Activated CD8-positive, alpha-beta memory T cell treated with anti-CD3 and anti-CD28 coated beads for 36 hours (primary cell): ENCODE data around the gene FIP1L1. TPM values are rescaled to one million over a fixed set of nuclear protein-coding genes. Genes with fewer than 3 reads are reported as not detected.
"Not testable (repeated sequence)": the region's sequence is repeated elsewhere in the genome, so short reads cannot be mapped to it uniquely, and the experiment has no call there.

ENCODE experiments used
- CTCF ChIA-PET: fragments of 350-600 bp; sonication (Branson Sonifier 250); formaldehyde crosslinking; loops from one replicate; lab custom pipeline; 2021; ENCODE audit warnings: antibody characterized with exemption; lab: Charles Lee
- POLR2A ChIA-PET: fragments of 350-600 bp; sonication (Branson Sonifier 250); formaldehyde crosslinking; loops from one replicate; lab custom pipeline; 2021; ENCODE audit warnings: antibody characterized with exemption; lab: Charles Lee
- total RNA-seq, 2 experiments: library from RNA; stranded (reverse); gene quantifications; one replicate each; pipeline ENCODE4 v1.2.3, GENCODE V29; 2021

Gene FIP1L1
- total RNA-seq, 2 experiments from 2014 or later: 74.1 to 75.4 TPM

DNA sequence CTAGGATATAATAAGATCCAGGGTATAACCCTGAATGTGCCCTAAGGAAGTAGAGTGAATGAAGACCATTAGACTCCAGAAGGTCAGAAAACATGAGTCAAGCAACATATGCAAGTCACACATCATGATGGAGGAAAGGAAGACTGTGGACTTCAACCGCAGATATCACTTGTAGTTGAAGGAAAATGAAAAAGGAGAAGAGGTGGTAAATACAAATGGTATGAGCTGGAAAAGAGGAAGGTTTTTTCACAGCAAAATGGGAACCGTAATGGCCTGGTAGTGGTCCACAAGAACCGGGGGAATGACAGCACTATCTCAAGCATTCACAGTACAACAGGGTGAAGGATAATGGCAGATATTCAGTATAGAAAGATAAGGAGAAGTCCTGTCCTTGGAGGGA is 6.4 kb upstream of the FIP1L1 start:
- CTCF ChIA-PET: interaction anchor here (0.7 kb wide), 1 partner anchor 198 kb away, joined by 3 read pairs; no protein-coding TSS in a partner anchor
- POLR2A ChIA-PET: no interaction called here

DNA sequence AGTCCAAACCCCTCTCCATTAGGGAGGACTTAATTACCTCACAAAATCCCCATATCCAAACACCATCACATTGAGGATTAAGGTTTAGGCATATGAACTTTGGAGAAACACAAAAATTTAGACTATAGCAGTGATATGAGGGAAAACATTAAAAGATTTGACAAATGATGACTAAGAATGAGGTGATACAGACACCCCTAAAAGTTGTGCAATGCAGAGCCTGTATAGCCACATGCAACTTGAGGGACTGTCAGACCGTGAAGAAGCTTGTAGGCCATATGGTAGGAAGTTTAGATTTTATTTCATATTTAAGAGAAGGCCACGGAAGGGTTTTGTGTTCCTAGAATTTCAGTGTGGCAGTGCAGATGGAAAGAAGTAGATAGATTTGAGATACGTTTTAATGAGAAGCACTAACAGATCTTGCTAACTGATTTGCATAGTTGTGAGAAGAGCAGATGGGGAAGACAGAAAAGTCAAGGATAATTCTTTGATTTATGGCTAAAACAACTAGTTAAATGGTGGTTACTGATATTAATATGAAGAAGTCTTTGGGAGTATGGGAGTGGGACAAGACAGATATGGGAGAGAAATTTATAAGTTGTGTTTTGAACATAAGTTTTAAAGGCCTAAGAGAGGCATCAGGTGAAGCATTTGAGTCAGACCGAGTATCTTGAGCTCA is 5.5 kb upstream of the FIP1L1 start:
- ChIA-PET POLR2A (no interaction called here), CTCF (no interaction called here)

GRCh38 chr4:53374777-53375258 is 2.6 kb upstream of the FIP1L1 start:
- ChIA-PET CTCF (interaction anchor here (0.6 kb wide), 1 partner anchor 9 kb away, joined by 3 read pairs; the partner anchor contains the start of gene SCFD2), POLR2A (no interaction called here)

- CTCF ChIA-PET: no interaction called here
- POLR2A ChIA-PET: interaction anchor here (1.5 kb wide), 1 partner anchor 11 kb away, joined by 7 read pairs; the partner anchor contains the start of gene SCFD2
These were observed 541 bp upstream of the FIP1L1 start for GRCh38 chr4:53376900-53377299.

DNA sequence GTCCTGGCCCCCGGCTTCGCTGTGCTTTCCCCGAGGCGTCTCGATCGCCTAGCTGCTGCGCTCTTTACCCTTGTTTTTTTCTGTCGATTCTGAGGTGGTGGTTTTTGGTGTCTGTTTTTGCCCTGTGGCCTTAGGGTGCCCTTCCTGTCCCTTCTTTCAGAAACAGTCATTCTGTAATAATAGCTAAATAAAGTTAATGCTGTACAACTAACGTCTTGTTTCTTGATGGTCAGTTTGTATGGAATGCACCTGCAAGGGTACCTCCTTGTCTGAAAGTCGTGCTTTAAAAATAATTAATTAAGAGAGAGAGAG is 686 bp downstream of the FIP1L1 start:
- POLR2A ChIA-PET: interaction anchor here (1.5 kb wide), 1 partner anchor 12 kb away, joined by 7 read pairs; the partner anchor contains the start of gene SCFD2
- CTCF ChIA-PET: interaction anchor here (1.2 kb wide), 1 partner anchor 12 kb away, joined by 3 read pairs; the partner anchor contains the start of gene SCFD2

GRCh38 chr4:53380221-53380620 is 2.8 kb downstream of the FIP1L1 start:
- POLR2A ChIA-PET: no interaction called here

DNA sequence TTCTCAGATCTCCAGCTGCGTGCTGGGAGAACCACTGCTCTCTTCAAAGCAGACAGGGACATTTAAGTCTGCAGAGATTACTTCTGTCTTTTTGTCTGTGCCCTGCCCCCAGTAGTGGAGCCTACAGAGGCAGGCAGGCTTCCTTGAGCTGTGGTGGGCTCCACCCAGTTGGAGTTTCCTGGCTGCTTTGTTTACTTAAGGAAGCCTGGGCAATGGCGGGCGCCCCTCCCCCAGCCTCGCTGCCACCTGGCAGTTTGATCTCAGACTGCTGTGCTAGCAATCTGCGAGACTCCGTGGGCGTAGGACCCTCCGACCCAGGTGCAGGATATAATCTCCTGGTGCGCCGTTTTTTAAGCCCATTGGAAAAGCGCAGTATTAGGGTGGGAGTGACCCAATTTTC is 32.0 kb downstream of the FIP1L1 start:
- CTCF ChIA-PET, POLR2A ChIA-PET: not testable (repeated sequence)

More at GRCh38 chr4:53380221-53380620, 2.8 kb downstream of the FIP1L1 start:
- CTCF ChIA-PET: no interaction called here

DNA sequence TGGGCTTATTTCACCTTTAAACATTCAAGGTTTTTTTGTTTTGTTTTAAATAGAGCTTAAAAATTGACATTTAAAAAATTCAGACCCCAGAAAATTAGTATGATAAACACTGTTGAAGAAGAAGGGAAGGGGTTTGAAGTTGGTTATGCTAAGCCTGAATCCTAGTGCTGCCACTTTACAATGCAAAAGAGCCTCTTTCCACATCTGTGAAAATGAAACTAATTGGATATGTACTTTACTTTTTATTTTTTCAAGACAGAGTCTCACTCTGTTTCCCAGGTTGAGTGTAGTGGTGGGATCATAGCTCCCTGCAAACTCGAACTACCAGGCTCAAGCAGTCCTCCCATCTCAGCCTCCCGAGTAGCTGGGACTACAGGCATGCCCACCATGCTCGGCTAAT is 41.8 kb downstream of the FIP1L1 start:
- POLR2A ChIA-PET: no interaction called here
- CTCF ChIA-PET: no interaction called here

DNA sequence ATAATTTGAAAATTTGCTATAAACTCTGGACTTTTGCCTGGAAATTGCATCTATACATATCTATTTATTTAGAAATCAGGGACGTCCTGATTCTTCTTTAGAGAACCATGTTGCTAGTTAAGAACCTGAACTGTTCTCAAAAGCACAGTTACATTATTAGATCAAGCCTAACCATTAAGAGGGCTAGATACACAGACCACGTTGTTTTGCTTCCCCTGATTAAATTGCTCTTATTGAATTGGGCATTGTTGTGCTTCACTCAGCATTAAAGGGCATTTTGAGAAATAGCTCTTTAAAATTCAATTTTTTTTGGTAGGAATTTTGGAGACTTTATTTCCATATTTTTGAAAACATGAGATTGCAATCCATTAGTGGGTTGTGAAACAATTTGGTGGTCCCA is 44.4 kb downstream of the FIP1L1 start:
- CTCF ChIA-PET: no interaction called here
- POLR2A ChIA-PET: no interaction called here

DNA sequence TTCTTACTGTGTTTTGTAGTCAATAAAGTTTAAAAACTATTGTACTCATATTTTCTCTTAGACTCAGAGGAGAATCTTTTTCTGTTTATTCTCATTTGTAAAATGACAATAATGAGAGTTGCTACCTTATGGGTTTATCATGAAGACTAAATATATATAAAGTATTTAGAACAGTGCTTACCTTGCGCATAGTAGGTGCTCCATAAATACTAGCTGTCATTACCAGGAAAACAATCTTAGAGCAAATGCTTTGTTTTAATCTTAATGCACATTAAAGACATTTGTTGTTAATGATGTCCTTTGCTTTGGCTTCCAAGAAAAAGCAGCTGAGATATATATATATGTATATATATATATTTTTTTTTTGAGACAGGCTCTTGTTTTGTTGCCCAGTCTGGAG is 44.9 kb downstream of the FIP1L1 start:
- CTCF ChIA-PET: no interaction called here

DNA sequence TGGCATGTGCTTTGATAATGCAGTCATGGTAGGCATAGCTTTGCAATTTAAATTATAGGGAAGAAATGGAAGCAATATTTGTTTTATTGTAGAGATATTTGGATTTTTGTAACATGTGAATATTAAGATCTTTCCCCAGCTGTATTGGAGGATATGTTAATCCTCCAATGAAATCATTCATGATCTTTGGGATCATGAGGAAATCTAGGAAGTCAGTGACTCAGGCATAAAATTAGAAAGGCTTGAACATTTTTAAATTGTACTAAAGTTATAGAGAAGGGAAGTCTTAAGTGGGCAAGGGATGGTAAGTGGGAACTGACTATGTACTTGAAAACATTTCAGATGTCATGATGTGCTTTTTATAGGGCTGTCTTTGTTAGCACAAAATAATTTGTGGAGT is 46.8 kb downstream of the FIP1L1 start:
- CTCF ChIA-PET: no interaction called here
- POLR2A ChIA-PET: no interaction called here

More for the DNA sequence above, 44.9 kb downstream of the FIP1L1 start:
- POLR2A ChIA-PET: no interaction called here

DNA sequence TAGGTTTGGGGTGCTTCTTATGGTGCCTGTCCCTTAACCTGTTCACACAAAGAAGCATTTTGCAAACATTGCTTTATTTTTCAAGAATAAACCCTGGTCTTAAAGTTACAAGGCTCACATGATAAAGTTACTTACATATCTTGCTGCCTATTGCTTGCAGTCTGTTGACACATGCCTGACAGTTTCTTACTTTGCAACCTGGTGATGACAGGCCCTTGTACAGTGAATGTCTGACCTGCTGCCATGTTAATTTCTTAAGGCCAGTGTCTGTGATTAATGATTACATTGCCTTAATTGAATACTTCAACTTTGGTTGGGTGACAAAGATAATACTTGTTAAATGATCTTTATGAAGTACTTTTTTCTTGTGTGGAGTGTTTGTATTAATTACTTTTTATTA is 49.9 kb downstream of the FIP1L1 start:
- POLR2A ChIA-PET: no interaction called here
- CTCF ChIA-PET: no interaction called here

GRCh38 chr4:53431052-53431451 is 53.6 kb downstream of the FIP1L1 start:
- ChIA-PET CTCF (no interaction called here), POLR2A (no interaction called here)

DNA sequence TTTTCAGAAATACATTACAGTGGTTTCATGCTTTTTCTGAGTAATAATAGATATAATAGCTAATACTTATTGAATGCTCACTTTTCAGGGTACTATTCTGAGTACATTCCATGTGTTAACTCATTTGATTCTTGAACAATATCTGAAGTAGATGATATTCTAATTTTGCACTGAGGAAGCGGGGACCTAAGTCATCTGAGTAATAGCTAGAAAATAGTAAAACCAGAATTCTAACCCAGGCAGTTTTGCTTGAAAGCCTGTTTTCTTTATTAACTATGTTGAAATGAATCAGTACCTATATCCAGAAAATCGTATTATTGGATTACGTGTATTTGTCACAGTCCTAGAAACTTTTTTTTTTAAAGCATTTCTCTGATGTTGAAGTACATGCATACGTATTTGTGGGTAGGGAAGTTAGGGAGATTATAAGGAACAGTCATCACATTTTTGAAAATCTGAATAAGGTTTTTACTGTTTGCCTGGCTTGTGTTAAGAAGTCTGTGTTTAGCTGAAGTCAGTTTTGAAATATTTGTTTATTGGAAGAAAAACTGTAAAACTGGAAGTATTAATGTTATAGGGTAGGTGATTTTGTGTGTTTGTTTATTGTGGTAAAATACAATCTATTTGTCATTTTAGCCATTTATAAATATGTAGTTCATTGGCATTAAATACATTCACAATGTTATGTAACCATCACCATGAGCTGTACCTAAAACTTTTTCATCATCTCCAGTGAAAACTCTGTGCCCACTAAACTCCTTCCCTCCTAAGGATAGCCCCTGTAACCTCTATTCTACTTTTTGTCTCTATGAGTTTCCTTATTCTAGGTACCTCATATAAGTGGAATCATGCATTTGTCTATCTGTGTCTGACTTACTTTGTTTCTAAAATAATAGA is 55.3 kb downstream of the FIP1L1 start:
- CTCF ChIA-PET: interaction anchor here (0.7 kb wide), 1 partner anchor 245 kb away, joined by 3 read pairs; no protein-coding TSS in a partner anchor
- POLR2A ChIA-PET: interaction anchor here (0.7 kb wide), 1 partner anchor 10 kb away, joined by 5 read pairs; no protein-coding TSS in a partner anchor

- POLR2A ChIA-PET: no interaction called here
- CTCF ChIA-PET: interaction anchor here (0.8 kb wide), 1 partner anchor 14 kb away, joined by 3 read pairs; no protein-coding TSS in a partner anchor
These were observed 58.8 kb downstream of the FIP1L1 start for GRCh38 chr4:53436251-53436650.

DNA sequence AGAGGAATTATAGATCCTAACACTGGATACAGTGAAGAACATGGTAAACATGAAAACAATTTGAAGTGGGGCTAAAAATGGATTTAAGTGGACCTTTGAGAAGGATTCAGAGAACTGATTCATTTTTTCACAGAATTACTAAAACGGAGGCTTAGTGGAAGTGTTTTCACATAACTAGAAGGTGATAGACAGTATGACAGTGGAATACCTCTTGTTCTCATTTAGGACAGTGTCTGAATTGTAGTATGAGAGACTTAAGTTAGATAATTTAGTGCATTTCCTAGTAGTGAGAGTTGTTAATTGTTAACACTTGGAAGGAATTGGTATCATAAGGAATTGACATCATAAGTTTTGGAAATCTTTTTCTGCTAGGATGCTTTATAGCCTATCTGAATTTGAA is 64.1 kb downstream of the FIP1L1 start:
- POLR2A ChIA-PET: no interaction called here
- CTCF ChIA-PET: no interaction called here

- CTCF ChIA-PET: no interaction called here
- POLR2A ChIA-PET: no interaction called here
These were observed 67.5 kb downstream of the FIP1L1 start for GRCh38 chr4:53444954-53445353.

- POLR2A ChIA-PET: interaction anchor here (0.6 to 0.7 kb wide), 2 partner anchors 142 to 434 kb away, joined by 3 to 4 read pairs; no protein-coding TSS in a partner anchor
- CTCF ChIA-PET: interaction anchor here (0.6 to 1.1 kb wide), 2 partner anchors 15 to 22 kb away, joined by 3 read pairs; no protein-coding TSS in a partner anchor
These were observed 73.3 kb downstream of the FIP1L1 start for GRCh38 chr4:53450773-53451172.

DNA sequence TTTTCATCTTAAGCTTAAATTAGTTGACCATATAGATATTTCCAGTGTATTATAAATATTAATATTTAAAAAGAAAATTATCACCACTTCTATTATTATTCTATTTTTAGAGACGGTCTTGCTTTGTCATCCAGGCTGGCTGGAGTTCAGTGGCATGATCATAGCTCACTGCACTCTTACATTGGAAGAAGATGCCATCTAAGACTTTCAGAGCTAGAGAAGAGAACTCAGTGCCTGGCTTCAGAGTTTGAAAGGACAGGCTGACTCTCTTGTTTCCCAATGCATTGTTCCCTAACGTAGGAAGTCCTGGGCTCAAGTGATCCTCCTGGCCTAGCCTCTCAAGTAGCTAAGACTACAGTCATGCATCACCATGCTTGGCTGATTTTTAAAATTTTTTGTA is 75.9 kb downstream of the FIP1L1 start:
- ChIA-PET POLR2A (no interaction called here), CTCF (no interaction called here)

GRCh38 chr4:53455766-53456165 is 78.3 kb downstream of the FIP1L1 start:
- ChIA-PET CTCF (no interaction called here), POLR2A (no interaction called here)
